ENCODE measurements around the gene KDELR1. TPM values are rescaled to one million over a fixed set of nuclear protein-coding genes. Genes with fewer than 3 reads are reported as not detected.
A peak's percentile ranks its signal among the peaks of the same experiment; 100 is the strongest.

Gene KDELR1
- total and polyA plus RNA-seq, 2 of the 13 experiments (the other 11 are each of a cell fraction or from before 2014, with no cell fraction given): 134 to 185 TPM

DNA sequence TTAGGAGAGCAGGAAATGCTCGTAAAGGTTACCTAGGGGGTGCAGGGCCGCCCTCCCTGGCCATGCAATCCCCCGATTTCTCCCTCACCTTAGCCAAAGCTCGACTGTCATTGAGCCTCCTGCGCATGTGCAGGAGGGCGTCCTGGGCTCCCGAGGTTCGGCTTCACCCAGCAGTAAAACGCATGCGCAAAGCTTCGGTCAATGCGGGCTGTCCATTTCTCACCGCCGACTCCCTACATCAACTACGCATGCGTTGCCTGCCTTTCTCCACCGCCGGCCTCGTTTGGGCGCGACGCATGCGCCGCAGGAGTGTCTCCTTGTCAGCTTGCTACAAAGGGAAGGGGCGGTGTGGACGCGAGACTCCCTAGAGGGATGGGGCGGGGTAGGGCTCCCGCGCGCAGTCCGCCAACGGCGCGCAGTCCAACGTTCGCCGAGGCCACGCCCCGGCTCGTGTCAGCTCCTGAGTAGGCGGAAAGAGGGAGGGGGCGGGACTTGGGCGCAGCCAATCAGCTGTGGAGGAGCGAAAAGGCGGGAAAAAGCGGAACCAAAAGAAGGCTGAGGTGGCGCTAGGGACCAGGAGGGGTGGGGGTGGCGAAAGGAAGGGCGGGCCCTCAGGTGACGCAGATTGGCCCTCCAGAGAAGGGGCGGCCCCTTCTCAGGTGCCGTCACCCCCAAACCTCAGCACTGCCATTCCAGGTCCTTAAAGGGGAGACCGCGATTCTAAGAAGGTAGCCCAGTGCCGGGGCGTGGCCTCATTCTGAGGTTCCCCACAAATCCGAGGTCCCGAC lies 27.3 kb downstream of the KDELR1 start, which contains the start of the genes SYNGR4 and TMEM143 (continued):
- 0 out of 2 replicates have a peak, but pooled peaks have one; percentile 78 for TF ChIP-seq TIGD3 (CRISPR knock-in tag; IDR thresholded peaks at IDR 0.05; ENCODE audit: borderline replicate concordance)
- TF ChIP-seq BRCA1 (CRISPR knock-in tag; IDR thresholded peaks at IDR 0.05): 0 out of 2 replicates have a peak, but pooled peaks have one; percentile 50
- TF ChIP-seq ZNF17 (CRISPR knock-in tag; IDR thresholded peaks at IDR 0.05): no peak
- TF ChIP-seq, protein P1, sequence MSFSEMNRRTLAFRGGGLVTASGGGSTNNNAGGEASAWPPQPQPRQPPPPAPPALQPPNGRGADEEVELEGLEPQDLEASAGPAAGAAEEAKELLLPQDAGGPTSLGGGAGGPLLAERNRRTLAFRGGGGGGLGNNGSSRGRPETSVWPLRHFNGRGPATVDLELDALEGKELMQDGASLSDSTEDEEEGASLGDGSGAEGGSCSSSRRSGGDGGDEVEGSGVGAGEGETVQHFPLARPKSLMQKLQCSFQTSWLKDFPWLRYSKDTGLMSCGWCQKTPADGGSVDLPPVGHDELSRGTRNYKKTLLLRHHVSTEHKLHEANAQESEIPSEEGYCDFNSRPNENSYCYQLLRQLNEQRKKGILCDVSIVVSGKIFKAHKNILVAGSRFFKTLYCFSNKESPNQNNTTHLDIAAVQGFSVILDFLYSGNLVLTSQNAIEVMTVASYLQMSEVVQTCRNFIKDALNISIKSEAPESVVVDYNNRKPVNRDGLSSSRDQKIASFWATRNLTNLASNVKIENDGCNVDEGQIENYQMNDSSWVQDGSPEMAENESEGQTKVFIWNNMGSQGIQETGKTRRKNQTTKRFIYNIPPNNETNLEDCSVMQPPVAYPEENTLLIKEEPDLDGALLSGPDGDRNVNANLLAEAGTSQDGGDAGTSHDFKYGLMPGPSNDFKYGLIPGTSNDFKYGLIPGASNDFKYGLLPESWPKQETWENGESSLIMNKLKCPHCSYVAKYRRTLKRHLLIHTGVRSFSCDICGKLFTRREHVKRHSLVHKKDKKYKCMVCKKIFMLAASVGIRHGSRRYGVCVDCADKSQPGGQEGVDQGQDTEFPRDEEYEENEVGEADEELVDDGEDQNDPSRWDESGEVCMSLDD (CRISPR knock-in tag; IDR thresholded peaks at IDR 0.05; ENCODE audit: borderline replicate concordance): no peak; the same call in 1 of the 2 replicates
- TF ChIP-seq CBX5 (CRISPR knock-in tag; IDR thresholded peaks at IDR 0.05; ENCODE audit: borderline replicate concordance): no peak; the same call in 1 of the 2 replicates
- TF ChIP-seq, protein P2, sequence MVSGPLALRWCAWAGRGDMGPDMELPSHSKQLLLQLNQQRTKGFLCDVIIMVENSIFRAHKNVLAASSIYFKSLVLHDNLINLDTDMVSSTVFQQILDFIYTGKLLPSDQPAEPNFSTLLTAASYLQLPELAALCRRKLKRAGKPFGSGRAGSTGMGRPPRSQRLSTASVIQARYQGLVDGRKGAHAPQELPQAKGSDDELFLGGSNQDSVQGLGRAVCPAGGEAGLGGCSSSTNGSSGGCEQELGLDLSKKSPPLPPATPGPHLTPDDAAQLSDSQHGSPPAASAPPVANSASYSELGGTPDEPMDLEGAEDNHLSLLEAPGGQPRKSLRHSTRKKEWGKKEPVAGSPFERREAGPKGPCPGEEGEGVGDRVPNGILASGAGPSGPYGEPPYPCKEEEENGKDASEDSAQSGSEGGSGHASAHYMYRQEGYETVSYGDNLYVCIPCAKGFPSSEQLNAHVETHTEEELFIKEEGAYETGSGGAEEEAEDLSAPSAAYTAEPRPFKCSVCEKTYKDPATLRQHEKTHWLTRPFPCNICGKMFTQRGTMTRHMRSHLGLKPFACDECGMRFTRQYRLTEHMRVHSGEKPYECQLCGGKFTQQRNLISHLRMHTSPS (CRISPR knock-in tag; IDR thresholded peaks at IDR 0.05; ENCODE audit: low read depth): no peak; the same call in 1 of the 2 replicates
- no peak for TF ChIP-seq ZNF552 (CRISPR knock-in tag; IDR thresholded peaks at IDR 0.05; ENCODE audit: borderline replicate concordance)
- TF ChIP-seq ZEB1 (IDR thresholded peaks at IDR 0.05; ENCODE audit: insufficient replicate concordance, low read depth): no peak
- TF ChIP-seq, protein P3, sequence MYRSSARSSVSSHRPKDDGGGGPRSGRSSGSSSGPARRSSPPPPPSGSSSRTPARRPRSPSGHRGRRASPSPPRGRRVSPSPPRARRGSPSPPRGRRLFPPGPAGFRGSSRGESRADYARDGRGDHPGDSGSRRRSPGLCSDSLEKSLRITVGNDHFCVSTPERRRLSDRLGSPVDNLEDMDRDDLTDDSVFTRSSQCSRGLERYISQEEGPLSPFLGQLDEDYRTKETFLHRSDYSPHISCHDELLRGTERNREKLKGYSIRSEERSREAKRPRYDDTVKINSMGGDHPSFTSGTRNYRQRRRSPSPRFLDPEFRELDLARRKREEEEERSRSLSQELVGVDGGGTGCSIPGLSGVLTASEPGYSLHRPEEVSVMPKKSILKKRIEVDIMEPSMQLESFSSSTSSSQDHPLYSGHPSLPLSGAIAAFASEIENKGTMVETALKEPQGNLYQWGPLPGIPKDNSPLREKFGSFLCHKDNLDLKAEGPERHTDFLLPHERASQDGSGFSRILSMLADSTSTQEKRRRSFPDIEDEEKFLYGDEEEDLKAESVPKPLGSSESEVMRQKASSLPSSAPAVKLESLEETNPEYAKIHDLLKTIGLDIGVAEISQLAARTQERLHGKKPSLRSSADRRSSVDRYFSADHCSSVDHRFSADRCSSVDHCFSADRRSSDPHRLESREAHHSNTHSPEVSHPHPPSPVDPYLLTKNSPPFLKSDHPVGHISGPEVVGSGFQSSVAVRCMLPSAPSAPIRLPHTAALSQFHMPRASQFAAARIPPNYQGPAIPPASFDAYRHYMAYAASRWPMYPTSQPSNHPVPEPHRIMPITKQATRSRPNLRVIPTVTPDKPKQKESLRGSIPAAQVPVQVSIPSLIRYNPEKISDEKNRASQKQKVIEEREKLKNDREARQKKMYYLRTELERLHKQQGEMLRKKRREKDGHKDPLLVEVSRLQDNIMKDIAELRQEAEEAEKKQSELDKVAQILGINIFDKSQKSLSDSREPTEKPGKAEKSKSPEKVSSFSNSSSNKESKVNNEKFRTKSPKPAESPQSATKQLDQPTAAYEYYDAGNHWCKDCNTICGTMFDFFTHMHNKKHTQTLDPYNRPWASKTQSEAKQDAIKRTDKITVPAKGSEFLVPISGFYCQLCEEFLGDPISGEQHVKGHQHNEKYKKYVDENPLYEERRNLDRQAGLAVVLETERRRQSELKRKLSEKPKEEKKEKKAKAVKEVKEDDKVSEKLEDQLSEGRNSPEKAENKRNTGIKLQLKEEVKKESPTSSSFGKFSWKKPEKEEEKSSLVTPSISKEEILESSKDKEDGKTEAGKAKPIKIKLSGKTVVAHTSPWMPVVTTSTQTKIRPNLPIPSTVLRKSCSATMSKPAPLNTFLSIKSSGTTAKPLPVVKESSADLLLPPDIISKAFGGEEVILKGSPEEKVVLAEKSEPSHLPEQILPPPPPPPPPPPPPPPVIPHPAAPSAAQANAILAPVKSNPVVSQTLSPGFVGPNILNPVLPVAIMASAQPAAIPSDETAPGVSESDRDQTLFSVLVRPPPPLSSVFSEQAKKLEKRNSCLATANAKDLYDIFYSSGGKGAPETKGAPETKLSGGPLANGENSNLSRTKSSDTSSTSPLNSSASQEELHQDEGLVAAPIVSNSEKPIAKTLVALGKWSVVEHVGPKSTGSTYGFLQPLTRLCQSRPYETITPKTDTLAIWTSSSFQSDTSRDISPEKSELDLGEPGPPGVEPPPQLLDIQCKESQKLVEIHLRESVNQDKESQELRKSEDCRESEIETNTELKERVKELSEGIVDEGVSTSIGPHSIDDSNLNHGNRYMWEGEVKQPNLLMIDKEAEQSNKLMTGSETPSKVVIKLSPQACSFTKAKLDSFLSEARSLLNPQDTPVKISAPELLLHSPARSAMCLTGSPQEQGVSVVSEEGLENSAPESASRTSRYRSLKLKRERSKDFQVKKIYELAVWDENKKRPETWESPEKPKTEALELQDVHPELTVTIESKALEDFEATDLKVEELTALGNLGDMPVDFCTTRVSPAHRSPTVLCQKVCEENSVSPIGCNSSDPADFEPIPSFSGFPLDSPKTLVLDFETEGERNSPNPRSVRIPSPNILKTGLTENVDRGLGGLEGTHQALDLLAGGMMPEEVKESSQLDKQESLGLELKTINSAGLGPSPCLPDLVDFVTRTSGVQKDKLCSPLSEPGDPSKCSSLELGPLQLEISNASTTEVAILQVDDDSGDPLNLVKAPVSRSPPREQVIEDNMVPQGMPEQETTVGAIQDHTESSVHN (CRISPR knock-in tag; IDR thresholded peaks at IDR 0.05): no peak
- TF ChIP-seq FOXK2 (IDR thresholded peaks at IDR 0.05): 0 out of 2 replicates have a peak, but pooled peaks have one; percentile 15
- TF ChIP-seq TCF12 (IDR thresholded peaks at IDR 0.05): no peak
- TF ChIP-seq TCF12 (CRISPR knock-in tag; IDR thresholded peaks at IDR 0.05): no peak
- peak; percentile 57; the same call in 1 of the 2 replicates for TF ChIP-seq MED1 (CRISPR knock-in tag; IDR thresholded peaks at IDR 0.05)
- no peak for TF ChIP-seq IRX3 (CRISPR knock-in tag; IDR thresholded peaks at IDR 0.05; ENCODE audit: borderline replicate concordance, low read depth)

Measured in HepG2 (cell line).